Fibroblast of villous mesenchyme (primary cell): ENCODE measurements around the gene MADD. TPM values are rescaled to one million over a fixed set of nuclear protein-coding genes. Genes with fewer than 3 reads are reported as not detected.

Source experiments
- DNase-seq: peaks from one replicate; pipeline ENCODE4 v3.0.0-alpha.2; 2010; ENCODE audit warnings: low read depth
- H3K4me3 ChIP-seq: 2 replicates; pipeline ENCODE4 v1.5.1; 2011; ENCODE audit warnings: low read depth, mild to moderate bottlenecking, low read length
- total RNA-seq: library from RNA; depleted of rRNA; stranded (reverse); fragments of >200 nt; gene quantifications from 2 replicates; pipeline ENCODE4 v1.2.3, GENCODE V29; 2012
- TF ChIP-seq, protein P1 (sequence below): IDR thresholded peaks from 2 replicates; pipeline ENCODE4 v1.5.1; 2012; ENCODE audit warnings: low read depth, mild to moderate bottlenecking, low read length; ENCODE audit not compliant: insufficient read depth

The MADD gene
- total RNA-seq, 1 donor = 27.2 TPM

DNA sequence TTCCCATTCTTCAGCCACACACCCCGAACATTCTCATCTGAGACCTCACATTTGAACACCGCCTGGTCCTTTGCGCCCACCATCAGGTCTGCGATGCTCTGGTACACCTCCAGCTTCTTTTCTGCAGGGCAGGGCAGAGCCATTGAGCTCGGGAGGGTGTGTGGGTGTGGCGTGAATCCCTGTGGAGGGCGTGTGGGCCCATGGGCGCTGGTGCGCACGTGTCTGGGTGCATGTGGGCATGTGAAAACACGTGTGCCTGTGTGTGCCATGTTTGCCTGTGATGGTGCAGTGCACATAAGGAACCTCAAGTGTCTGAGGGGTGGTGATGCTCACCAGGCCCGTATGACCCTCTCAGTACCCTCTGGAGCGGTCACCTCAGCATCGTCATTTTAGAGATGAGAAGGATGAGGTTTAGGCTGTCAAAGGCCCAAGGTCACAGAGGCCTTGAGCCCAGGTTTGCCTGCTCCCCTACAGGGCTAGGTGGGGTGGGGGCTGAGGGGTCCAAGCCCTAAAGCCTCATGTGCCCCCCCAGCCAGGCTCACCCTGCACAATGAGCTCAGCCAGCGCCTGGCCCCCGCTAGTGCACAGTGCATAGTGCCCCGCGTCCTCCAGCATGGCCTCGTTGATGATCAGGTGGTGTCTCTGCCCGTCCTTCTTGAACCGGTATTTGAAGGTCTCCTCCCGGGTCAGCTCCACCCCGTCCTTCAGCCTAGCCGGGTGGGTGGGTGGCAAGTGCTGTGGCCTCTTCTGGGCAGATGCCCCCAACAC is 72.3 kb downstream of the MADD start:
- DNase-seq = no peak
- TF ChIP-seq, protein P1, sequence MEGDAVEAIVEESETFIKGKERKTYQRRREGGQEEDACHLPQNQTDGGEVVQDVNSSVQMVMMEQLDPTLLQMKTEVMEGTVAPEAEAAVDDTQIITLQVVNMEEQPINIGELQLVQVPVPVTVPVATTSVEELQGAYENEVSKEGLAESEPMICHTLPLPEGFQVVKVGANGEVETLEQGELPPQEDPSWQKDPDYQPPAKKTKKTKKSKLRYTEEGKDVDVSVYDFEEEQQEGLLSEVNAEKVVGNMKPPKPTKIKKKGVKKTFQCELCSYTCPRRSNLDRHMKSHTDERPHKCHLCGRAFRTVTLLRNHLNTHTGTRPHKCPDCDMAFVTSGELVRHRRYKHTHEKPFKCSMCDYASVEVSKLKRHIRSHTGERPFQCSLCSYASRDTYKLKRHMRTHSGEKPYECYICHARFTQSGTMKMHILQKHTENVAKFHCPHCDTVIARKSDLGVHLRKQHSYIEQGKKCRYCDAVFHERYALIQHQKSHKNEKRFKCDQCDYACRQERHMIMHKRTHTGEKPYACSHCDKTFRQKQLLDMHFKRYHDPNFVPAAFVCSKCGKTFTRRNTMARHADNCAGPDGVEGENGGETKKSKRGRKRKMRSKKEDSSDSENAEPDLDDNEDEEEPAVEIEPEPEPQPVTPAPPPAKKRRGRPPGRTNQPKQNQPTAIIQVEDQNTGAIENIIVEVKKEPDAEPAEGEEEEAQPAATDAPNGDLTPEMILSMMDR = no peak
- no peak overlapping the region for H3K4me3 ChIP-seq

DNA sequence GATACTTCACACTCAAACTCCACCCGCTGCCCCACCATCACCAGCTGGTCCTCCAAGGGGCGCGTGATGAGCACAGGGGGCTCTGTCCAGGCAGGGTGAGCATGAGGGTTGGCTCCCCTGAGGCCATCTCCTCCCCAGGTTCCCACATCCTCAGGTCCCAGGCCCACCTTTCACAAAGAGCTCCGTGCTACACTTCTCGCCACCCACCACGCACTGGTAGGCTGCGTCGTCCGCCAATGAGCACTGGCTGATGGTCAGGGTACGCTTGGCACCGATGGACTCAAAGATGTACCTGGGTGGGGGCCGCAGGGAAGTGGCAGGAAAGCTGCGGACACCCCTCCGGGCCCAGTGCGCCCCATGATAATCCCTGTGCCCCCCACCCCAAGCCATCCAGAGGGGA is 72.9 kb downstream of the MADD start:
- TF ChIP-seq, protein P1 = no peak
- no peak overlapping the region for H3K4me3 ChIP-seq
- DNase-seq = no peak

DNA sequence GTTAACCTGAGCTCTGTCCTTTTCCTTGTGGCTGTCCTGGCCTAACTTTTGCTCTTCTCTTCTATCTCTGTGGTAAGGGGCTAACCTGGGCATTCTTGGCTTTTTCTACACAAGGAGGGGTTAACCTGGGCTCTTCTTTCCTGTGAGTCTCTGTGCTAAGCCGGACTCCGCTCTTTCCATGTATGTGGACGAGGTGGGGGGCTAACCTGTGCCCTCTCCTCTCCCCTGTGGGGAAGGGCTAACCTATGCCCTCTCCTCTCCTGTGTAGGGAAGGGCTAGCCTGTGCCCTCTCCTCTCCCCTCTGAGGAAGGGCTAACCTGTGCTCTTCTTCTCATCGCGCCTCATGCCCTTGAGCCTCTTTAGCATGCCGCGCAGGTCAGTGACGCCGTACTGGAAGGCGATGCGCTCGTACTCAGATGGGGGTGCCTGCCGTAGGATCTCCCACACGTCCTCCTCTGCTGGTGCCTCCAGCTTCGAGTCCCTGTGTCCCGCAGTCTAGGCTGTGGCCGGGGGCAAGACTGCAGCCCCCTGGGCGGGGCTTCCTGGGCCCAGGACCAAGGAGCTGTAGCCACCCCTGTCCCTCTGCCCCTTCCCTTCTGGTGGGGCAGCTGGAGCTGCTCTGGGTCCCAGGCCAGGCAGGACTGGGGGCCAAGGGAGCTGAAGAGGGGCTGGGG is 76.1 kb downstream of the MADD start:
- DNase-seq = no peak
- TF ChIP-seq, protein P1 = no peak
- H3K4me3 ChIP-seq = no peak overlapping the region

DNA sequence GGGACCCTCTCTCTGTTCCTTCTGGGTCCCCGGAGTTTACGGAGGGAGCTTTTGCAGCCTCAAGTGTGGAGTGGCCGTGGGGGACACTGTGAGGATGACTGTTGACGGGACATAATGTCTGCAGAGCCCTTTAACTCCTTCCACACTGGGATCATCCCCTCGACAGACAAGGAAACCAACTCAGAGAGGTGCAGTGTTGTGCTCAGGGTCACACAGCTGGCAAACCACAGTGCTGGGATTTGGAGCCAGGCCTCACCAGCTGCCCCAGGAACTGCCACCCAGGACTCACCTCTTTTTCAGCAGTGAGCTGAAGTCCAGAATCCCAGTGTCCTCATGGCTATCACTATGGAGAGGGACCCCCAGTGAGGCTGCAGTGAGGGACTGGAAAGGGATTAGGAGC is 77.2 kb downstream of the MADD start:
- no peak overlapping the region for H3K4me3 ChIP-seq
- no peak for DNase-seq
- TF ChIP-seq, protein P1 = no peak

DNA sequence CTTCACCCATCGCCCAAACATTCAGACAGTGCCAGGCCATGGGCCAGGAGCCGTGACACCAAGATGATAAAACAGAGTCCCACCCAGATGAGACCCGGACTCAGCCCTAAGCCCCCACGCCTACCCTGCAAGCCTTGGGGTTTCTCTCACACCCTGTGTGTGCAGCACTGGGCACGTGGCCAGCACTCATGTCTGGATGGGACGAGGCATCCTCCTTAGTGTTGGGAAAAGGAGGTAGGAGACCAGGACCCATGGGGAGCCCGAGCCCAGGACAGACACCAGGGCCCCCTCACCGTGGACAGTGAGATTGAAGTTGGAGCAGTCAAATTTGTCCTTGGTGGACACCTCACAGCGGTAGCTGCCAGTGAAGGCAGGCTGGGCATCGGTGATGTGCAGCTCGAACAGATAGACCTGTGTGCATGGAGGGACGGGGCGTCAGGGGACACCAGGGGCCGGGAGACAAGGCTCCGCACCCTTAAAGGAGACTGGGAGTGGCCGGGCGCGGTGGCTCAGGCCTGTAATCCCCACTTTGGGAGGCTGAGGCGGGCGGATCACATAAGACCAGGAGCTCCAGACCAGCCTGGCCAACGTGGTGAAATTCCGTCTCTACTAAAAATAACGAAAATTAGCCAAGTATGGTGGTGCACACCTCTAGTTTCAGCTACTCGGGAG is 78.3 kb downstream of the MADD start:
- TF ChIP-seq, protein P1 = no peak
- DNase-seq = no peak
- H3K4me3 ChIP-seq = no peak overlapping the region

DNA sequence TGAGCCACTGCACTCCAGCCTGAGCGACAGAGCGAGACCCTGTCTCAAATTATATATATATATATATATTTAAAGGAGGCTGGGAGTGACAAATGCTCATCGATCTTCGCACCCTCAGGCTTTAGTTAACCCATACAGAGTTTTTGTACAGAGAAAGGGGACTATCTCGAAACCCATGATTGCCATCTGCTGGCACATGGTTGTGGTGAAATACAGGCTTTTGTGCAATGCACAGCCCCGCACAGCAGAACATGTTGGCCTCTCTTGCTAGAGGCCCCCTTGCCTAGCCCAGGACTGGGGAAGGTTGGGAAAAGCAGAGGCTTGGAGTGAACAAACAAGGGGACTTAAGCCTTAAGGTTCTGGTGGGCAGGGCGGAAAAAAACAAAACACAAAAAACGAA is 78.9 kb downstream of the MADD start:
- no peak overlapping the region for H3K4me3 ChIP-seq
- peak; percentile 42 for DNase-seq
- TF ChIP-seq, protein P1 = peak; percentile 26
